ENCODE data around the gene CAP2.

GRCh38 chr6:17393892-17394631, 667 bp downstream of the CAP2 start:
- TF ChIP-seq CTCF (IDR thresholded peaks at IDR 0.05) (no peak), POLR2A (IDR thresholded peaks at IDR 0.05) (no peak)

Measured in testis (tissue), 2 donors.